ENCODE data around the gene ZBED6.
A peak's percentile ranks its signal among the peaks of the same experiment; 100 is the strongest.
"Not testable (repeated sequence)": the region's sequence is repeated elsewhere in the genome, so short reads cannot be mapped to it uniquely, and the experiment has no call there.

ZBED6 gene, protein sequence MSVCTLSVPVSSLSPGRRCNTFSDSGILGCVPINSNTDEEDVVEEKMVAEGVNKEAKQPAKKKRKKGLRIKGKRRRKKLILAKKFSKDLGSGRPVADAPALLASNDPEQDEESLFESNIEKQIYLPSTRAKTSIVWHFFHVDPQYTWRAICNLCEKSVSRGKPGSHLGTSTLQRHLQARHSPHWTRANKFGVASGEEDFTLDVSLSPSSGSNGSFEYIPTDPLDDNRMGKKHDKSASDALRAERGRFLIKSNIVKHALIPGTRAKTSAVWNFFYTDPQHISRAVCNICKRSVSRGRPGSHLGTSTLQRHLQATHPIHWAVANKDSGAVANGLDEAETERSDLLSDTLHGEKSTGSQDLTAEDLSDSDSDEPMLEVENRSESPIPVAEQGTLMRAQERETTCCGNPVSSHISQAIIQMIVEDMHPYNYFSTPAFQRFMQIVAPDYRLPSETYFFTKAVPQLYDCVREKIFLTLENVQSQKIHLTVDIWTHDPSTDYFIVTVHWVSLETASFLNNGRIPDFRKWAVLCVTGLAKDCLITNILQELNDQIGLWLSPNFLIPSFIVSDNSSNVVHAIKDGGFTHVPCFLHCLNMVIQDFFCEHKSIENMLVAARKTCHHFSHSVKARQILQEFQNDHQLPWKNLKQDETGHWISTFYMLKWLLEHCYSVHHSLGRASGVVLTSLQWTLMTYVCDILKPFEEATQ (N-terminal part only)

GRCh38 chr1:203795441-203796235 lies at the start of gene ZBED6, which contains the start of gene ZC3H11A:
ZBED6 (plus strand) TSS chr1:203795623; CDS start chr1:203797523, 1,900 bp downstream.
ZC3H11A (plus strand) TSS chr1:203795623; CDS start chr1:203817071, 21,448 bp downstream.
- TF ChIP-seq CTCF (conservative IDR thresholded peaks at IDR 0.05): no peak
- TF ChIP-seq ZFX (IDR thresholded peaks at IDR 0.05): peak; percentile 95

GRCh38 chr1:203746281-203746680 lies 49.1 kb upstream of the ZBED6 start:
- H3K27ac ChIP-seq: no peak overlapping the region
- no peak for TF ChIP-seq CTCF (conservative IDR thresholded peaks at IDR 0.05)
- TF ChIP-seq ZFX (IDR thresholded peaks at IDR 0.05): no peak

More at GRCh38 chr1:203795441-203796235, at the start of gene ZBED6, which contains the start of gene ZC3H11A:
- H3K27ac ChIP-seq: peak within 1 kb of the TSS; percentile 93

- TF ChIP-seq CTCF (conservative IDR thresholded peaks at IDR 0.05): no peak
- TF ChIP-seq ZFX (IDR thresholded peaks at IDR 0.05): no peak
- H3K27ac ChIP-seq: no peak overlapping the region
Measured at GRCh38 chr1:203751051-203751450, 44.4 kb upstream of the ZBED6 start.

DNA sequence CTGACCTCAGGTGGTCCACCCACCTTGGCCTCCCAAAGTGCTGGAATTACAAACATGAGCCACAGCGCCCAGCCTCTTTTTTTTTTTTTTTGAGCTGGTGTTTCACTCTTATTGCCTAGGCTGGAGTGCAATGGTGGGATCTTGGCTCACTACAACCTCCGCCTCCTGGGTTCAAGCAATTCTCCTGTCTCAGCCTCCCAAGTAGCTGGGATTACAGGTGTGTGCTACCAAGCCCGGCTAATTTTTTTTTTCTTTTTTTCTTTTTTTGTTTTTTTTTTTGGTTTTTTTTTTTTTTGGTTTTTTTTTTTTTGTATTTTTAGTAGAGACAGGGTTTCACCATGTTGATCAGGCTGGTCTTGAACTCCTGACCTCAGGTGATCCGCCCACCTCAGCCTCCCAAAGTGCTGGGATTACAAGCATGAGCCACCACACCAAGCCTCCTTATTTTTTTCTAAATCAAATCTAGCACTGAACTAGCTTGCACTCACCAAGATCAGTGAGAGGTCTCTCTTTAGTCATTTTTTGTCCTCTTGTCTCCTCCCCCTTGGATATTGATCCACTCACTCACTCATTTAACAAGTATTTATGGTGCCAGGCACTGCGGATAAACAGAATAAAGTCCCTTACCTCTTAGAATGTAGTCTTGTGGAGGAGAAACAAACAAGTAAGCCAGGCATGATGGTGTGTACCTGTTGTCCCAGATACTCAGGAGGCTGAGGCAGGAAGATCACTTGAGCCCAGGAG lies 43.6 kb upstream of the ZBED6 start:
- H3K27ac ChIP-seq: not testable (repeated sequence)

DNA sequence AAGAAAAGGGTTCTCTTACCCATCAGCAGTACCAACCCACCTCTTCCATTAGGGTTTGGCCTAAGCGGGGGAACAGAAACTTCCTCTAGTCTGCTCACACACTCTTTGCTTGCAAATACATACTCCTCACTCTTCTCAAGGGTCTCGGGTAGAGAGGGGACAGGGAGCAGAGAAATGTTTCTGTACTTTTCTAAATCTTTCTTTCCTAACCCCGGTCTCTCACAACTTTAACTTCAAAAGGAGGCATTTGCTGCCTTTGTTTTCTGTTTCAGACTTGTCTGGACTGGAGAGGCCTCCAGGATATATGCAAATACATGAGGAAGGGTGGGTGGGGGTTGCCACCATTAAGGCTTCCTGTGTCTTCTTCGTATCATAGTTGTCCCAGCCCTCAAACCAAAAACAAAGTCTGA lies 41.0 kb upstream of the ZBED6 start:
- TF ChIP-seq ZFX (IDR thresholded peaks at IDR 0.05): no peak
- no peak for TF ChIP-seq CTCF (conservative IDR thresholded peaks at IDR 0.05)
- H3K27ac ChIP-seq: no peak overlapping the region

DNA sequence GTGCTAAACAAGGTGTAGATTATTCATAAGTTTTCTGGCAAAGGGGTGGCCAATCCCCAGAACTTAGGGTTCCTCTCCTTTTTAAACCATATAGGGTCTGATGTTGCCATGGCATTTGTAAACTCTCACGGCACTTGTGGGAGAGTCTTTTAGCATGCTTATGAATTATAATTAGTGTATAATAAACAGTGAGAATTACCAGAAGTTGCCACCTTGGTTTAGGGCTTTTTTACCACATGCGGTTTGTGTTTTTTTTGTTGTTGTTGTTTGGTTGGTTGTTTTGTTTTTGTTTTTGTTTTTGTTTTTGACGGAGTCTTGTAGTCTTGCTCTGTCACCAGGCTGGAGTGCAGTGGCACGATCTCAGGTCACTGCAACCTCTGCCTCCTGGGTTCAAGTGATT lies 39.4 kb upstream of the ZBED6 start:
- H3K27ac ChIP-seq: no peak overlapping the region
- no peak for TF ChIP-seq ZFX (IDR thresholded peaks at IDR 0.05)
- TF ChIP-seq CTCF (conservative IDR thresholded peaks at IDR 0.05): no peak

GRCh38 chr1:203758749-203759148 lies 36.7 kb upstream of the ZBED6 start:
- H3K27ac ChIP-seq: not testable (repeated sequence)

Measured in C4-2B (cell line).